ENCODE measurements around the gene OBSCN.

The OBSCN gene

GRCh38 chr1:228198977-228199590, 8.8 kb upstream of the OBSCN start:
- TF ChIP-seq ZFX (IDR thresholded peaks at IDR 0.05; ENCODE audit: borderline replicate concordance), result no peak
- no peak for TF ChIP-seq CTCF (IDR thresholded peaks at IDR 0.05)
- H3K27ac ChIP-seq, result no peak overlapping the region

- TF ChIP-seq ZFX (IDR thresholded peaks at IDR 0.05; ENCODE audit: borderline replicate concordance) (no peak), CTCF (IDR thresholded peaks at IDR 0.05) (no peak)
- no peak overlapping the region for H3K27ac ChIP-seq
These were observed 2.9 kb upstream of the OBSCN start for GRCh38 chr1:228204958-228205357.

- H3K27ac ChIP-seq, result no peak overlapping the region
- TF ChIP-seq ZFX (IDR thresholded peaks at IDR 0.05; ENCODE audit: borderline replicate concordance) (no peak), CTCF (IDR thresholded peaks at IDR 0.05) (no peak)
These were observed 2.1 kb upstream of the OBSCN start for GRCh38 chr1:228205526-228206436.

- no peak overlapping the region for H3K27ac ChIP-seq
- TF ChIP-seq CTCF (IDR thresholded peaks at IDR 0.05), result no peak
These were observed 1.1 kb upstream of the OBSCN start for GRCh38 chr1:228206582-228207351.

- H3K27ac ChIP-seq, result no peak overlapping the region
- TF ChIP-seq ZFX (IDR thresholded peaks at IDR 0.05; ENCODE audit: borderline replicate concordance) (no peak), CTCF (IDR thresholded peaks at IDR 0.05) (no peak)
These were observed 448 bp upstream of the OBSCN start for GRCh38 chr1:228207381-228207810.

GRCh38 chr1:228208831-228209551, 1.1 kb downstream of the OBSCN start:
- no peak overlapping the region for H3K27ac ChIP-seq
- TF ChIP-seq ZFX (IDR thresholded peaks at IDR 0.05; ENCODE audit: borderline replicate concordance) (no peak), CTCF (IDR thresholded peaks at IDR 0.05) (no peak)

Measured in 22Rv1 (cell line).